Spleen (tissue), 7 donors: ENCODE measurements around the gene ANO2.

Source experiments
- CTCF ChIP-seq, 11 experiments: fragments of 200-600 bp in 7 of 11; fragments of 450-650 bp in 4 of 11; sonication (generic) in 4 of 11; IDR thresholded peaks in 8 of 11; conservative IDR thresholded peaks in 3 of 11; 1 replicate in 7 of 11; 2 replicates in 4 of 11; pipeline versions ENCODE4 v1.4.0 to v1.8.0; 2016 to 2021; ENCODE audit warnings: antibody characterized with exemption in 11 of 11, inconsistent platforms in 4 of 11, mild to moderate bottlenecking in 1 of 11
- POLR2A ChIP-seq, 3 donors: fragments of 450-650 bp; IDR thresholded peaks; one replicate each; pipeline ENCODE4 v1.5.1; 2017; ENCODE audit warnings: antibody characterized with exemption in 3 of 3, mild to moderate bottlenecking in 1 of 3
- donor health status: DM: no; HTN: no; CAD: no; lungs with moderate emphysema.
- donor health status: DM: no; HTN: no; CAD: no.
- donor health status: DM: no; HTN: no; CAD: no.

GRCh38 chr12:5516371-5517241 lies 428.5 kb downstream of the ANO2 start:
- TF ChIP-seq POLR2A (IDR thresholded peaks at IDR 0.05), result no peak
- no peak for TF ChIP-seq CTCF (IDR thresholded peaks at IDR 0.05 in 8 of 11, conservative IDR thresholded peaks at IDR 0.05 in 3 of 11)
